Stomach smooth muscle (tissue), 2 donors: ENCODE data around the gene RGPD3.

Experiments used
- H3K27ac ChIP-seq: one replicate; pipeline ENCODE4 v1.7.0; 2013; ENCODE audit warnings: mild to moderate bottlenecking, low read length, inconsistent platforms
- H3K27me3 ChIP-seq, 2 donors: one replicate each; pipeline ENCODE4 v1.7.0; 2013; ENCODE audit warnings: low read length in 2 of 2; ENCODE audit not compliant: insufficient read depth in 2 of 2, control insufficient read depth in 1 of 2
- H3K36me3 ChIP-seq, 2 donors: one replicate each; pipeline ENCODE4 v1.7.0; 2013; ENCODE audit warnings: low read length in 2 of 2; ENCODE audit not compliant: control insufficient read depth in 2 of 2, insufficient read depth in 2 of 2
- H3K4me1 ChIP-seq: one replicate; pipeline ENCODE4 v1.7.0; 2013; ENCODE audit warnings: low read length; ENCODE audit not compliant: control insufficient read depth, insufficient read depth
- H3K4me3 ChIP-seq, 2 donors: one replicate each; pipeline ENCODE4 v1.7.0; 2013; ENCODE audit warnings: low read length in 2 of 2
- H3K9ac ChIP-seq, 2 donors: one replicate each; pipeline ENCODE4 v1.7.0; 2013; ENCODE audit warnings: low read length in 2 of 2, mild to moderate bottlenecking in 1 of 2
- H3K9me3 ChIP-seq, 2 donors: one replicate each; pipeline ENCODE4 v1.7.0; 2013; ENCODE audit warnings: low read length in 2 of 2; ENCODE audit not compliant: control insufficient read depth in 2 of 2
- donor health status: healthy.
- donor health status: Pancreatic carcinoma.

RGPD3 gene

GRCh38 chr2:106342831-106343251, 125.4 kb downstream of the RGPD3 start:
- no peak overlapping the region for H3K4me3 ChIP-seq
- H3K36me3 ChIP-seq = no peaks in the 10 kb centered on the region
- no peak overlapping the region for H3K27ac ChIP-seq
- no peaks in the 10 kb centered on the region for H3K27me3 ChIP-seq
- H3K9me3 ChIP-seq = no peaks in the 10 kb centered on the region
- H3K9ac ChIP-seq = no peak overlapping the region
- no peaks in the 10 kb centered on the region for H3K4me1 ChIP-seq

GRCh38 chr2:106341666-106342065, 126.5 kb downstream of the RGPD3 start:
- Histone ChIP-seq H3K9ac (no peak overlapping the region), H3K4me3 (no peak overlapping the region), H3K4me1 (peaks cover 3% of the 10 kb centered on the region), H3K36me3 (no peaks in the 10 kb centered on the region), H3K9me3 (no peaks in the 10 kb centered on the region), H3K27ac (no peak overlapping the region), H3K27me3 (no peaks in the 10 kb centered on the region)
